ENCODE data around the gene GPATCH3.
"Not testable (repeated sequence)": the region's sequence is repeated elsewhere in the genome, so short reads cannot be mapped to it uniquely, and the experiment has no call there.

GPATCH3 gene

GRCh38 chr1:26874896-26875295 is 25.4 kb downstream of the GPATCH3 start:
- H3K4me3 ChIP-seq (ENCODE audit: low read depth, low read length): no peak overlapping the region

- not testable (repeated sequence) for H3K4me3 ChIP-seq (ENCODE audit: low read depth, low read length)
Measured at GRCh38 chr1:26873097-26873496, 27.2 kb downstream of the GPATCH3 start.

- peak overlapping the region; percentile 56 for H3K4me3 ChIP-seq (ENCODE audit: low read depth, low read length)
Measured at GRCh38 chr1:26864610-26865480, 35.4 kb downstream of the GPATCH3 start.

- H3K4me3 ChIP-seq (ENCODE audit: low read depth, low read length): no peak overlapping the region
Measured at GRCh38 chr1:26863685-26864077, 36.6 kb downstream of the GPATCH3 start.

- H3K4me3 ChIP-seq (ENCODE audit: low read depth, low read length): no peak within 1 kb of the TSS
Measured at GRCh38 chr1:26862781-26863684, 37.2 kb downstream of the GPATCH3 start, which contains the start of gene SFN. SFN (plus strand) TSS chr1:26863149; CDS start chr1:26863213, 64 bp downstream.

GRCh38 chr1:26861889-26862378 is 38.3 kb downstream of the GPATCH3 start:
- H3K4me3 ChIP-seq (ENCODE audit: low read depth, low read length): no peak overlapping the region

- H3K4me3 ChIP-seq (ENCODE audit: low read depth, low read length): no peak overlapping the region
Measured at GRCh38 chr1:26861286-26861701, 39.0 kb downstream of the GPATCH3 start.

- H3K4me3 ChIP-seq (ENCODE audit: low read depth, low read length): no peak overlapping the region
Measured at GRCh38 chr1:26858891-26859640, 41.2 kb downstream of the GPATCH3 start.

- H3K4me3 ChIP-seq (ENCODE audit: low read depth, low read length): no peak overlapping the region
Measured at GRCh38 chr1:26858160-26858559, 42.1 kb downstream of the GPATCH3 start.

- no peak overlapping the region for H3K4me3 ChIP-seq (ENCODE audit: low read depth, low read length)
Measured at GRCh38 chr1:26857473-26858060, 42.7 kb downstream of the GPATCH3 start.

- H3K4me3 ChIP-seq (ENCODE audit: low read depth, low read length): no peak overlapping the region
Measured at GRCh38 chr1:26856604-26857469, 43.4 kb downstream of the GPATCH3 start.

- no peak overlapping the region for H3K4me3 ChIP-seq (ENCODE audit: low read depth, low read length)
Measured at GRCh38 chr1:26856181-26856580, 44.1 kb downstream of the GPATCH3 start.

GRCh38 chr1:26855636-26856035 is 44.6 kb downstream of the GPATCH3 start:
- H3K4me3 ChIP-seq (ENCODE audit: low read depth, low read length): no peak overlapping the region

GRCh38 chr1:26854906-26855305 is 45.4 kb downstream of the GPATCH3 start:
- H3K4me3 ChIP-seq (ENCODE audit: low read depth, low read length): no peak overlapping the region

- H3K4me3 ChIP-seq (ENCODE audit: low read depth, low read length): no peak overlapping the region
Measured at GRCh38 chr1:26853600-26853999, 46.7 kb downstream of the GPATCH3 start.

GRCh38 chr1:26853156-26853555 is 47.1 kb downstream of the GPATCH3 start:
- no peak overlapping the region for H3K4me3 ChIP-seq (ENCODE audit: low read depth, low read length)

GRCh38 chr1:26852701-26853100 is 47.6 kb downstream of the GPATCH3 start:
- no peak overlapping the region for H3K4me3 ChIP-seq (ENCODE audit: low read depth, low read length)

GRCh38 chr1:26851106-26851684 is 49.1 kb downstream of the GPATCH3 start:
- H3K4me3 ChIP-seq (ENCODE audit: low read depth, low read length): no peak overlapping the region

All from iPS-11a (cell line).